HG03139 (cell line): ENCODE data around the gene RAPGEF5.

Experiments used
- ATAC-seq: cut with Tn5 transposase; IDR thresholded peaks from one replicate; pipeline ENCODE4 v1.9.1; 2021; ENCODE audit not compliant: unreplicated experiment

RAPGEF5 gene

GRCh38 chr7:22229148-22229547 lies 127.8 kb downstream of the RAPGEF5 start:
- ATAC-seq, result no peak

- no peak for ATAC-seq
Observed at GRCh38 chr7:22223807-22224206, 133.1 kb downstream of the RAPGEF5 start.

GRCh38 chr7:22220941-22221340 lies 136.0 kb downstream of the RAPGEF5 start:
- ATAC-seq, result no peak

GRCh38 chr7:22219739-22220493 lies 137.0 kb downstream of the RAPGEF5 start:
- no peak for ATAC-seq

GRCh38 chr7:22219036-22219435 lies 137.9 kb downstream of the RAPGEF5 start:
- ATAC-seq, result no peak

- no peak for ATAC-seq
Observed at GRCh38 chr7:22216832-22217475, 140.0 kb downstream of the RAPGEF5 start.

GRCh38 chr7:22216309-22216708 lies 140.6 kb downstream of the RAPGEF5 start:
- no peak for ATAC-seq

GRCh38 chr7:22214000-22214399 lies 143.0 kb downstream of the RAPGEF5 start:
- no peak for ATAC-seq

- ATAC-seq, result no peak
Observed at GRCh38 chr7:22213081-22213480, 143.9 kb downstream of the RAPGEF5 start.

- no peak for ATAC-seq
Observed at GRCh38 chr7:22210967-22211366, 146.0 kb downstream of the RAPGEF5 start.

- ATAC-seq, result no peak
Observed at GRCh38 chr7:22210355-22210754, 146.6 kb downstream of the RAPGEF5 start.

GRCh38 chr7:22208799-22209198 lies 148.2 kb downstream of the RAPGEF5 start:
- ATAC-seq, result no peak

- no peak for ATAC-seq
Observed at GRCh38 chr7:22207724-22208225, 149.2 kb downstream of the RAPGEF5 start.

GRCh38 chr7:22205631-22206030 lies 151.3 kb downstream of the RAPGEF5 start:
- no peak for ATAC-seq

- ATAC-seq, result no peak
Observed at GRCh38 chr7:22204312-22204711, 152.6 kb downstream of the RAPGEF5 start.

GRCh38 chr7:22202141-22202540 lies 154.8 kb downstream of the RAPGEF5 start:
- ATAC-seq, result no peak

- no peak for ATAC-seq
Observed at GRCh38 chr7:22201186-22201880, 155.6 kb downstream of the RAPGEF5 start.

GRCh38 chr7:22200777-22201176 lies 156.2 kb downstream of the RAPGEF5 start:
- ATAC-seq, result no peak

- no peak for ATAC-seq
Observed at GRCh38 chr7:22200238-22200637, 156.7 kb downstream of the RAPGEF5 start.

- no peak for ATAC-seq
Observed at GRCh38 chr7:22197376-22197775, 159.6 kb downstream of the RAPGEF5 start.

GRCh38 chr7:22196429-22196828 lies 160.5 kb downstream of the RAPGEF5 start:
- ATAC-seq, result no peak
